K562 (cell line): Measurements from ENCODE around the gene CHURC1. TPM values are rescaled to one million over a fixed set of nuclear protein-coding genes. Genes with fewer than 3 reads are reported as not detected.

Experiments
- ATAC-seq: fragments of 200-7000 bp; cut with Tn5 transposase; 3 replicates; pipeline ENCODE4 v1.9.1; 2020; ENCODE audit warnings: moderate library complexity
- BruUV-seq: library from RNA; stranded (reverse); fragments of 400-500 nt; replicated peaks from 2 replicates; lab custom pipeline; 2021; lab: Mats Ljungman, UMichigan
- CTCF ChIA-PET: fragments of 300-600 bp; formaldehyde crosslinking; extraction: SDS; loops from one replicate; lab custom pipeline; 2021; ENCODE audit warnings: low intra/inter-chr PET ratio; lab: Yijun Ruan, JAX
- POLR2A ChIA-PET: fragments of 300-600, 350-650 bp; sonication (Branson Sonifier 250); formaldehyde crosslinking; extraction: SDS; loops from one replicate; lab custom pipeline; 2021; ENCODE audit warnings: antibody characterized with exemption, inconsistent platforms; lab: Yijun Ruan, JAX
- DNase-seq, 4 experiments: peaks; one replicate each; pipeline versions ENCODE4 v3.0.0 to v3.0.0-alpha.2; 2011 to 2018; ENCODE audit warnings: low spot score in 3 of 4, mixed read lengths in 3 of 4; ENCODE audit errors: extremely low read depth in 1 of 4
- FAIRE-seq: peaks from 2 replicates; lab custom pipeline; 2011; peaks lifted over from hg19 to GRCh38; lab: Jason Lieb, UNC
- H2AFZ ChIP-seq: 2 replicates; pipeline ENCODE4 v1.6.0; 2011; ENCODE audit warnings: low read depth, low read length, control low read depth, inconsistent platforms
- H3K27ac ChIP-seq: fragments of 200-600 bp; 3 replicates; pipeline ENCODE4 v1.8.0; 2011; ENCODE audit warnings: low read depth, mild to moderate bottlenecking, control low read depth, inconsistent platforms, low read length, moderate library complexity, mixed read lengths; ENCODE audit errors: extremely low read depth
- H3K27me3 ChIP-seq, 2 experiments: fragments of 300-600 bp in 1 of 2; 2 replicates in 1 of 2; 3 replicates in 1 of 2; pipeline versions ENCODE4 v1.6.0 to v1.8.0; 2011; ENCODE audit warnings: inconsistent platforms in 2 of 2, low read length in 2 of 2, mild to moderate bottlenecking in 1 of 2, mixed read lengths in 1 of 2, moderate library complexity in 1 of 2; ENCODE audit not compliant: control insufficient read depth in 2 of 2, insufficient read depth in 2 of 2
- H3K36me3 ChIP-seq: fragments of 300-600 bp; 3 replicates; pipeline ENCODE4 v1.8.0; 2011; ENCODE audit warnings: mild to moderate bottlenecking, low read length, inconsistent platforms; ENCODE audit not compliant: control insufficient read depth, insufficient read depth
- H3K4me1 ChIP-seq, 2 experiments: fragments of 200-600 bp in 1 of 2; replicated peaks in 1 of 2; 2 replicates in 1 of 2; 3 replicates in 1 of 2; pipeline versions ENCODE4 v1.5.1 to v1.8.0; 2011; ENCODE audit warnings: inconsistent platforms in 2 of 2, low read length in 2 of 2, mild to moderate bottlenecking in 1 of 2, mixed read lengths in 1 of 2, moderate library complexity in 1 of 2; ENCODE audit not compliant: control insufficient read depth in 2 of 2, insufficient read depth in 2 of 2
- H3K4me2 ChIP-seq: 2 replicates; pipeline ENCODE4 v1.6.1; 2011; ENCODE audit warnings: low read length, control low read depth, inconsistent platforms, mixed read lengths; ENCODE audit not compliant: insufficient read depth
- H3K4me3 ChIP-seq: fragments of 200-600 bp; sonication (generic), shearing (Covaris generic); 2 replicates; pipeline ENCODE4 v1.5.1; 2016; ENCODE audit warnings: control low read depth, inconsistent platforms
- H3K79me2 ChIP-seq: fragments of 200-600 bp; 3 replicates; pipeline ENCODE4 v1.8.0; 2011; ENCODE audit warnings: low read length, inconsistent platforms; ENCODE audit not compliant: control insufficient read depth, insufficient read depth
- H3K9ac ChIP-seq, 2 experiments: 2 replicates each; pipeline versions ENCODE4 v1.6.0 to v1.6.1; 2011; ENCODE audit warnings: low read depth in 2 of 2, low read length in 2 of 2, control low read depth in 1 of 2, inconsistent platforms in 1 of 2, mild to moderate bottlenecking in 1 of 2, mixed read lengths in 1 of 2; ENCODE audit not compliant: insufficient read depth in 1 of 2
- H3K9me1 ChIP-seq: one replicate; pipeline ENCODE4 v1.6.0; 2011; ENCODE audit warnings: inconsistent platforms, mild to moderate bottlenecking, low read length, moderate library complexity; ENCODE audit not compliant: control insufficient read depth, insufficient read depth
- H3K9me3 ChIP-seq: replicated peaks from 2 replicates; pipeline ENCODE4 v1.5.1; 2011; ENCODE audit warnings: low read depth, low read length, inconsistent platforms; ENCODE audit not compliant: control insufficient read depth, insufficient read depth
- H4K20me1 ChIP-seq: replicated peaks from 2 replicates; pipeline ENCODE4 v1.6.1; 2011; ENCODE audit warnings: low read length, inconsistent platforms, mixed read lengths; ENCODE audit not compliant: control insufficient read depth, insufficient read depth
- GABPA ChIP-seq: fragments of 200-800 bp; sonication (Bioruptor generic); conservative IDR thresholded peaks from 2 replicates; pipeline ENCODE4 v1.6.1; 2016; ENCODE audit warnings: low read depth, missing genetic modification characterization, missing compliant biosample characterization
- HDAC6 ChIP-seq: IDR thresholded peaks from 2 replicates; pipeline ENCODE4 v1.6.1; 2012; ENCODE audit warnings: low read depth, mild to moderate bottlenecking, control low read depth, inconsistent platforms, low read length, moderate library complexity
- KDM2B ChIP-seq: fragments of 250-450 bp; sonication (Bioruptor Pico); IDR thresholded peaks from 2 replicates; pipeline ENCODE4 v1.8.0; 2021; ENCODE audit warnings: mild to moderate bottlenecking, moderate library complexity
- POU5F1 ChIP-seq: fragments of 150-350 bp; IDR thresholded peaks from 2 replicates; pipeline ENCODE4 v1.6.1; 2014; ENCODE audit warnings: borderline replicate concordance, low read length, low read depth, mild to moderate bottlenecking; ENCODE audit not compliant: partially characterized antibody
- TEAD1 ChIP-seq, 2 experiments: fragments of 450-650 bp in 1 of 2; sonication (generic) in 1 of 2; formaldehyde crosslinking; IDR thresholded peaks; 2 replicates each; pipeline versions ENCODE4 v1.4.0 to v1.8.0; 2020 to 2022; ENCODE audit warnings: mild to moderate bottlenecking in 2 of 2, missing genetic modification reagents in 1 of 2
- ZBTB7A ChIP-seq: IDR thresholded peaks from 2 replicates; pipeline ENCODE4 v1.6.1; 2011; ENCODE audit warnings: low read depth, mild to moderate bottlenecking, low read length, moderate library complexity, borderline replicate concordance; ENCODE audit not compliant: control insufficient read depth
- ZNF212 ChIP-seq: fragments of 450-650 bp; formaldehyde crosslinking; IDR thresholded peaks from 2 replicates; pipeline ENCODE4 v1.4.0; 2020; ENCODE audit warnings: mild to moderate bottlenecking
- ZNF384 ChIP-seq: IDR thresholded peaks from 2 replicates; pipeline ENCODE4 v1.6.1; 2012; ENCODE audit warnings: low read depth, low read length, improper control_type of control experiment
- ZNF408 ChIP-seq: fragments of 250-450 bp; sonication (Bioruptor Pico); IDR thresholded peaks from 2 replicates; pipeline ENCODE4 v1.4.0; 2020; ENCODE audit warnings: low read depth, mild to moderate bottlenecking, moderate library complexity
- ZNF79 ChIP-seq: fragments of 250-450 bp; sonication (Bioruptor Pico); IDR thresholded peaks from 2 replicates; pipeline ENCODE4 v1.4.0; 2020; ENCODE audit warnings: low read depth, mild to moderate bottlenecking, moderate library complexity
- WGBS: fragments of 100-300 bp; shearing (Covaris generic); methylation state at CpG from one replicate; pipeline ENCODE4 v1.1.6; 2016; ENCODE audit warnings: low coverage, mixed read lengths; ENCODE audit not compliant: insufficient coverage; ENCODE audit errors: missing lambda C conversion rate; 5-methylcytosine and 5-hydroxymethylcytosine counted together
- in situ Hi-C: fragments of 300-500 bp; cut with MboI; formaldehyde crosslinking; loops from 4 replicates; pipeline ENCODE4 v1.15.0; 2018; ENCODE audit warnings: inconsistent platforms, mixed read lengths
- intact Hi-C: fragments of 100-400 bp; cut with micrococcal nuclease; formaldehyde crosslinking; loops from 2 replicates; pipeline ENCODE4 v1.14.2; 2022
- polyA plus RNA-seq, 8 experiments: library from polyadenylated mRNA; depleted of rRNA in 4 of 8; stranded (reverse) in 5 of 8; unstranded in 3 of 8; fragments of >200 nt; fragmentation: Nextera tagmentation in 2 of 8; fragmentation: Illumina TruSeq in 1 of 8; extraction: Ambion mirVana in 2 of 8; extraction: Trizol in 1 of 8; gene quantifications; 2 replicates each; pipeline versions ENCODE4 v1.2.1 to v1.2.3, GENCODE V29; 2011 to 2014; ENCODE audit warnings: inconsistent platforms in 1 of 8, missing spikeins in 1 of 8
- total RNA-seq, 7 experiments: library from RNA; depleted of rRNA in 6 of 7; stranded (reverse); fragments of >200 nt in 6 of 7; fragmentation: Illumina TruSeq in 2 of 7; extraction: Trizol in 2 of 7; gene quantifications; 2 replicates each; pipeline versions ENCODE4 v1.2.1 to v1.2.3, GENCODE V29; 2011 to 2021; ENCODE audit warnings: low replicate concordance in 1 of 7

CHURC1 gene
- total and polyA plus RNA-seq, 9 of the 15 experiments (the other 6 are each of a cell fraction or from before 2014, with no cell fraction given): 27.3 to 239 (median 45.6) TPM

GRCh38 chr14:64944861-64945260, 30.6 kb downstream of the CHURC1 start:
- in situ Hi-C loops (no loop called here), intact Hi-C loops (no loop called here)
- H3K9ac ChIP-seq: no peak overlapping the region
- no TSS peak for BruUV-seq
- H3K79me2 ChIP-seq: no peaks in the 10 kb centered on the region
- FAIRE-seq: no peak
- no peak for DNase-seq
- H3K4me2 ChIP-seq: no peak overlapping the region
- H3K9me1 ChIP-seq: no peaks in the 10 kb centered on the region
- H3K27ac ChIP-seq: no peak overlapping the region
- ATAC-seq: no peak
- no peak overlapping the region for H2AFZ ChIP-seq
- H4K20me1 ChIP-seq: no peaks in the 10 kb centered on the region
- peaks cover 3% of the 10 kb centered on the region; the same call in 1 of the 3 replicates for H3K36me3 ChIP-seq
- TF ChIP-seq KDM2B (CRISPR knock-in tag): no peak
- TF ChIP-seq ZNF384: no peak
- TF ChIP-seq POU5F1: no peak
- no peak for TF ChIP-seq GABPA (tag)
- no peak for TF ChIP-seq HDAC6
- TF ChIP-seq ZBTB7A: no peak
- no peak for TF ChIP-seq ZNF408 (CRISPR knock-in tag)
- TF ChIP-seq ZNF79 (CRISPR knock-in tag): no peak
- no peak for TF ChIP-seq ZNF212
- no peak for TF ChIP-seq TEAD1 (CRISPR knock-in tag; IDR thresholded peaks at IDR 0.05)
- no peaks in the 10 kb centered on the region for H3K27me3 ChIP-seq
- ChIA-PET POLR2A (interaction anchor here (1.5 to 2.2 kb wide), 2 partner anchors 8 to 13 kb away, joined by 5 to 6 read pairs; no protein-coding TSS in a partner anchor), CTCF (no interaction called here)
- H3K4me3 ChIP-seq: no peak overlapping the region
- 31% methylated on average over 3 of the region's 4 CpGs for WGBS
- H3K4me1 ChIP-seq: no peaks in the 10 kb centered on the region; a peak in 2 of 5 replicates
- no peaks in the 10 kb centered on the region for H3K9me3 ChIP-seq
